Fibroblast of pulmonary artery (primary cell): ENCODE data around the gene VPS8.
A peak's percentile ranks its signal among the peaks of the same experiment; 100 is the strongest.

Source experiments
- DNase-seq: peaks from one replicate; pipeline ENCODE4 v3.0.0-alpha.2; 2010; ENCODE audit warnings: low read depth
- H3K4me3 ChIP-seq: replicated peaks from 2 replicates; pipeline ENCODE4 v1.5.1; 2011; ENCODE audit warnings: low read depth, mild to moderate bottlenecking, control low read depth, low read length, moderate library complexity
- TF ChIP-seq, protein P1 (sequence below): IDR thresholded peaks from 2 replicates; pipeline ENCODE4 v1.5.1; 2011; ENCODE audit warnings: mild to moderate bottlenecking, control low read depth, low read length, inconsistent platforms; ENCODE audit errors: missing control alignments

VPS8 gene

GRCh38 chr3:185079625-185080024 lies 267.7 kb downstream of the VPS8 start:
- DNase-seq, result no peak

GRCh38 chr3:185081521-185081920 lies 269.6 kb downstream of the VPS8 start:
- TF ChIP-seq, protein P1, sequence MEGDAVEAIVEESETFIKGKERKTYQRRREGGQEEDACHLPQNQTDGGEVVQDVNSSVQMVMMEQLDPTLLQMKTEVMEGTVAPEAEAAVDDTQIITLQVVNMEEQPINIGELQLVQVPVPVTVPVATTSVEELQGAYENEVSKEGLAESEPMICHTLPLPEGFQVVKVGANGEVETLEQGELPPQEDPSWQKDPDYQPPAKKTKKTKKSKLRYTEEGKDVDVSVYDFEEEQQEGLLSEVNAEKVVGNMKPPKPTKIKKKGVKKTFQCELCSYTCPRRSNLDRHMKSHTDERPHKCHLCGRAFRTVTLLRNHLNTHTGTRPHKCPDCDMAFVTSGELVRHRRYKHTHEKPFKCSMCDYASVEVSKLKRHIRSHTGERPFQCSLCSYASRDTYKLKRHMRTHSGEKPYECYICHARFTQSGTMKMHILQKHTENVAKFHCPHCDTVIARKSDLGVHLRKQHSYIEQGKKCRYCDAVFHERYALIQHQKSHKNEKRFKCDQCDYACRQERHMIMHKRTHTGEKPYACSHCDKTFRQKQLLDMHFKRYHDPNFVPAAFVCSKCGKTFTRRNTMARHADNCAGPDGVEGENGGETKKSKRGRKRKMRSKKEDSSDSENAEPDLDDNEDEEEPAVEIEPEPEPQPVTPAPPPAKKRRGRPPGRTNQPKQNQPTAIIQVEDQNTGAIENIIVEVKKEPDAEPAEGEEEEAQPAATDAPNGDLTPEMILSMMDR, result no peak
- DNase-seq, result no peak
- no peak overlapping the region for H3K4me3 ChIP-seq

More at GRCh38 chr3:185079625-185080024, 267.7 kb downstream of the VPS8 start:
- TF ChIP-seq, protein P1, result no peak
- H3K4me3 ChIP-seq, result no peak overlapping the region

DNA sequence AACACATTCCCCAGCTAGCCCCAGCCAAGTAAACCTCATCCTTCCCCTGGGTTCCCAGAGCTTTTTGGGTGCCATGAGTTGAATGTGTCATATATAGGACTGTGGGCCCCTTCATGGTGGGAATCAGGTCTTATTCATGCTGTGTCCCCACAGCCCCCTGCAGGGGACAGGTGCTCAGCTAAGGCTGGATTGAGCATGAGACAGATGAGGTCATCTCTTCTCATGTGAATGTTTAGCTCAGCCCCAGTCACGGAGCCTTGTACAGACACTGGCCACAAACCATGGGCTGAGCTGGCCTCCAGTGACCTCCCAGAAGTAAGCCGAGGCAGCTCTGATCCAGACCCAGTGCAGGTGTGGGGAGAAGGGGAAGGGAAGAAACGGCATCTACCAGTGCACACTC lies 270.2 kb downstream of the VPS8 start:
- TF ChIP-seq, protein P1, result no peak
- H3K4me3 ChIP-seq, result no peak overlapping the region
- DNase-seq, result no peak

DNA sequence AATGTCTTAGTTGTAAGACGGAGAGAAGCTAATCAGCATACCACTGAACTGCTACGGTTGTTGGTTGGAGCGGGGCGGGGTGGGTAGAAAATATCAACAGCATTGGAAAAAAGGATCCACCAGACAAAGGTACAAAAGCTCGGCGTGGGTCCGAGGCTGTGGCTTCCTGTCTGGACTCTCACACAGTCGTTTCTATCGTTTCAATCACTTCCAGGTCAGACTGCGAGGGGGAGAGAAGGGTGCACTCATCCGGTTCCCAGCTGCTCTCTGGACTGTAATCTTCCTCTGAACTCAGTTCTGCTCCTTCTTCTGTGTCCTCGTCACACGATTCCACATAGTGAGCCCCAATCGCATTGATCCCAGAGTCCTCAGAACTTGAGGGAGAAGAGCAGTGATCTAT lies 270.9 kb downstream of the VPS8 start:
- TF ChIP-seq, protein P1, result no peak
- no peak for DNase-seq
- H3K4me3 ChIP-seq, result no peak overlapping the region

- no peak for DNase-seq
- H3K4me3 ChIP-seq, result no peak overlapping the region
- TF ChIP-seq, protein P1, result no peak
Observed at GRCh38 chr3:185084402-185084801, 272.4 kb downstream of the VPS8 start.

DNA sequence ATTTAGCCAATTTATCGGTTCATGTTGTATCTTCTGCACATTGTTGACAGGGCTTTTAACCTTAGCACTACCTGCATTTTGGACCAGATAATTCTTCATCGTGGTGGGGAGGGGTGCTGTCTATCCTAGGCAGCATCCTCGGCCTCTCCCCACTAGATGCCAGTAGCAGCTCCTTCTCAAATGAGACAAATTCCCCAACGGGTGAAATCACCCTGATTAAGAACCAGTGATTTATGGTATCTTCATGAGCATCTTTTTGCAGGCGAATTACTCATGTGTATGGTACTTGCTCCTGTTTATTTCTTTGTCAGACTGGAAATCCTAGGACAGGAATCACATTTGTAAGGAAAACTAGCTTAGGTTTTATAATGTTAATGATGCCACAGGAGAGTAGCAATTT lies 272.9 kb downstream of the VPS8 start:
- DNase-seq, result peak; percentile 8
- H3K4me3 ChIP-seq, result no peak overlapping the region
- TF ChIP-seq, protein P1, result peak; percentile 1

DNA sequence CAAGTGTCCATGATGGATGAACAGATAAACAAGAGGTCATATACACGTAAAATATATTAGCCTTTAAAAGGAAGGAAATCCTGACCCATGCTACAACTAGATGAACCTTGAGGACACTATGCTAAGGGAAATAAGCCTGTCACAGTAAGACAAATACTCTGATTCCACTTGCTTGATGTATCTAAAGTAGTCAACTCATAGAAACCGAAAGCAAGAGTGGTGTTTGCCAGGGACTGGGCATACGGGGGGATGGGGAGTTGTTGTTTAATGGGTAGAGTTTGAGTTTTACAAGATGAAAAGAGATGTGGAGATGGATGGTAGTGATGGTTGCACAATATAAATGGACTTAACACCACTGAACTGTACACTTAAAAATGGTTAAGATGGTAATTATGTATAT lies 275.5 kb downstream of the VPS8 start:
- DNase-seq, result no peak
- TF ChIP-seq, protein P1, result no peak
- no peak overlapping the region for H3K4me3 ChIP-seq
